CD14-positive monocyte (primary cell): ENCODE data around the gene FAM169A. TPM values are rescaled to one million over a fixed set of nuclear protein-coding genes. Genes with fewer than 3 reads are reported as not detected.
A peak's percentile ranks its signal among the peaks of the same experiment; 100 is the strongest.

Experiments used
- DNase-seq, 3 donors: peaks; one replicate each; pipeline ENCODE4 v3.0.0-alpha.2; 2011 to 2022
- H2AFZ ChIP-seq: 2 replicates; pipeline ENCODE4 v1.6.0; 2012; ENCODE audit warnings: mild to moderate bottlenecking, low read depth, low read length, inconsistent platforms; ENCODE audit not compliant: insufficient read depth, poor library complexity, severe bottlenecking
- H3K27ac ChIP-seq, 2 donors: 1 replicate in 1 of 2; 2 replicates in 1 of 2; pipeline ENCODE4 v1.5.1; 2012 to 2013; ENCODE audit warnings: low read length in 2 of 2, control low read depth in 1 of 2, inconsistent platforms in 1 of 2, low read depth in 1 of 2, mild to moderate bottlenecking in 1 of 2
- H3K27me3 ChIP-seq, 2 donors: one replicate each; pipeline versions ENCODE4 v1.6.0 to v1.6.1; 2011 to 2013; ENCODE audit warnings: low read length in 2 of 2; ENCODE audit not compliant: control insufficient read depth in 2 of 2, insufficient read depth in 2 of 2
- H3K36me3 ChIP-seq, 2 donors: replicated peaks in 1 of 2; 1 replicate in 1 of 2; 2 replicates in 1 of 2; pipeline versions ENCODE4 v1.5.1 to v1.6.1; 2012 to 2013; ENCODE audit warnings: low read length in 2 of 2, control low read depth in 1 of 2, inconsistent platforms in 1 of 2, mild to moderate bottlenecking in 1 of 2; ENCODE audit not compliant: insufficient read depth in 2 of 2, control insufficient read depth in 1 of 2
- H3K4me1 ChIP-seq, 2 donors: 1 replicate in 1 of 2; 2 replicates in 1 of 2; pipeline versions ENCODE4 v1.5.1 to v1.6.1; 2012 to 2013; ENCODE audit warnings: low read length in 2 of 2, control low read depth in 1 of 2, inconsistent platforms in 1 of 2, mild to moderate bottlenecking in 1 of 2, moderate library complexity in 1 of 2; ENCODE audit not compliant: insufficient read depth in 2 of 2, control insufficient read depth in 1 of 2
- H3K4me2 ChIP-seq: replicated peaks from 2 replicates; pipeline ENCODE3; 2012; ENCODE audit warnings: low read length, moderate library complexity, mild to moderate bottlenecking; ENCODE audit not compliant: poor library complexity, severe bottlenecking; ENCODE audit errors: extremely low read depth
- H3K4me3 ChIP-seq, 3 experiments: fragments of 200-600 bp in 1 of 3; sonication (generic) in 1 of 3; replicated peaks in 1 of 3; 1 replicate in 2 of 3; 2 replicates in 1 of 3; pipeline ENCODE4 v1.5.1; 2011 to 2013; ENCODE audit warnings: low read length in 3 of 3, mild to moderate bottlenecking in 3 of 3, control low read depth in 2 of 3, low read depth in 2 of 3, inconsistent platforms in 1 of 3, moderate library complexity in 1 of 3
- H3K79me2 ChIP-seq: 2 replicates; pipeline ENCODE4 v1.6.0; 2012; ENCODE audit warnings: mild to moderate bottlenecking, control low read depth, inconsistent platforms, low read length, moderate library complexity; ENCODE audit not compliant: insufficient read depth
- H3K9ac ChIP-seq: 2 replicates; pipeline ENCODE4 v1.6.0; 2017; ENCODE audit warnings: low read length, mild to moderate bottlenecking; ENCODE audit not compliant: insufficient read depth, poor library complexity, severe bottlenecking
- H3K9me3 ChIP-seq, 2 donors: replicated peaks in 1 of 2; 1 replicate in 1 of 2; 2 replicates in 1 of 2; pipeline versions ENCODE4 v1.5.1 to v1.6.1; 2012 to 2013; ENCODE audit warnings: low read length in 2 of 2, control low read depth in 1 of 2; ENCODE audit not compliant: control insufficient read depth in 1 of 2, insufficient read depth in 1 of 2
- H4K20me1 ChIP-seq: 2 replicates; pipeline ENCODE4 v1.6.0; 2012; ENCODE audit warnings: mild to moderate bottlenecking, low read length, control low read depth, moderate library complexity; ENCODE audit not compliant: insufficient read depth
- H3K27ac Mint-ChIP-seq, 7 donors: one replicate each; pipeline ENCODE4 v1.8.0; 2020; ENCODE audit warnings: mild to moderate bottlenecking in 7 of 7, mixed read lengths in 7 of 7, moderate library complexity in 6 of 7, inconsistent platforms in 2 of 7
- H3K27me3 Mint-ChIP-seq, 3 donors: one replicate each; pipeline ENCODE4 v1.8.0; 2021 to 2022; ENCODE audit warnings: low read depth in 3 of 3, mild to moderate bottlenecking in 3 of 3, mixed read lengths in 3 of 3, moderate library complexity in 3 of 3, inconsistent platforms in 1 of 3
- H3K36me3 Mint-ChIP-seq, 2 donors: one replicate each; pipeline ENCODE4 v1.8.0; 2020; ENCODE audit warnings: mixed read lengths in 2 of 2, inconsistent platforms in 1 of 2, mild to moderate bottlenecking in 1 of 2
- H3K4me1 Mint-ChIP-seq: one replicate; pipeline ENCODE4 v1.8.0; 2020; ENCODE audit warnings: mild to moderate bottlenecking, mixed read lengths
- H3K4me3 Mint-ChIP-seq, 2 donors: one replicate each; pipeline ENCODE4 v1.8.0; 2020; ENCODE audit warnings: mild to moderate bottlenecking in 2 of 2, mixed read lengths in 2 of 2, moderate library complexity in 1 of 2
- H3K9me3 Mint-ChIP-seq, 7 donors: one replicate each; pipeline ENCODE4 v1.8.0; 2020 to 2022; ENCODE audit warnings: mixed read lengths in 7 of 7, mild to moderate bottlenecking in 6 of 7, moderate library complexity in 6 of 7, inconsistent platforms in 2 of 7
- CTCF ChIP-seq: fragments of 200-600 bp; IDR thresholded peaks from one replicate; pipeline ENCODE4 v1.8.0; 2022; ENCODE audit warnings: antibody characterized with exemption, mild to moderate bottlenecking
- WGBS: methylation state at CpG from one replicate; pipeline ENCODE4 v1.1.5; 2013; ENCODE audit warnings: missing lambda C conversion rate; ENCODE audit not compliant: insufficient coverage; 5-methylcytosine and 5-hydroxymethylcytosine counted together
- intact Hi-C, 2 donors: fragments of 100-400 bp; cut with micrococcal nuclease; formaldehyde crosslinking; loops; one replicate each; pipeline versions ENCODE4 v1.15.0 to v1.15.1; 2023
- polyA plus RNA-seq, 3 donors: library from polyadenylated mRNA; depleted of rRNA in 1 of 3; unstranded in 2 of 3; stranded (reverse) in 1 of 3; fragments of 300-500 nt in 2 of 3; fragments of >200 nt in 1 of 3; fragmentation: Illumina TruSeq in 2 of 3; gene quantifications; 1 replicate in 2 of 3; 2 replicates in 1 of 3; pipeline ENCODE4 v1.2.3, GENCODE V29; 2012 to 2021

Gene FAM169A
- polyA plus RNA-seq, 3 donors = not detected

- intact Hi-C loops = loop anchor here in 1 of 2 donors (2.0 to 5.0 kb wide), 2 partner anchors 79 to 1202 kb away; partner anchors contain the start of genes ANKRA2, HEXB and UTP15
- peak overlapping the region; percentile 76 to 95 (median 87) for H3K4me3 ChIP-seq
- H3K4me3 Mint-ChIP-seq = peak overlapping the region; percentile 99 to 100
- H3K27ac Mint-ChIP-seq = peak overlapping the region; percentile 94 to 99 (median 97)
- H3K27me3 ChIP-seq = no peaks in the 10 kb centered on the region
- peaks cover 17 to 29% of the 10 kb centered on the region in 2 donors for H3K4me1 ChIP-seq
- no peaks in the 10 kb centered on the region for H3K27me3 Mint-ChIP-seq
- H3K27ac ChIP-seq = peak overlapping the region; percentile 69 to 84
- H2AFZ ChIP-seq = peak overlapping the region; percentile 94
- DNase-seq = peak; percentile 22 to 59 (median 51)
- peak overlapping the region; percentile 98 for H3K4me2 ChIP-seq
- H3K36me3 Mint-ChIP-seq = peaks cover 38 to 41% of the 10 kb centered on the region in 2 donors
- TF ChIP-seq CTCF = peak; percentile 53
- H3K9me3 Mint-ChIP-seq = peaks cover 0 to under 1% (median 0%) of the 10 kb centered on the region in 7 donors
- H3K79me2 ChIP-seq = peaks cover 49% of the 10 kb centered on the region
- H3K36me3 ChIP-seq = peaks cover 37 to 57% of the 10 kb centered on the region in 2 donors
- peak overlapping the region; percentile 77 for H3K9ac ChIP-seq
- no peaks in the 10 kb centered on the region for H3K9me3 ChIP-seq
- H4K20me1 ChIP-seq = peaks cover 5% of the 10 kb centered on the region
- WGBS = 0% methylated on average over 10 of the region's 10 CpGs
- peaks cover 19% of the 10 kb centered on the region for H3K4me1 Mint-ChIP-seq
Measured at GRCh38 chr5:74766418-74766848, 99.8 kb downstream of the FAM169A start.

GRCh38 chr5:74765929-74766328 lies 100.3 kb downstream of the FAM169A start:
- H3K4me1 Mint-ChIP-seq = peaks cover 19% of the 10 kb centered on the region
- no peaks in the 10 kb centered on the region for H3K9me3 ChIP-seq
- no peak for TF ChIP-seq CTCF
- H3K4me1 ChIP-seq = peaks cover 17 to 29% of the 10 kb centered on the region in 2 donors
- peaks cover 36 to 57% of the 10 kb centered on the region in 2 donors for H3K36me3 ChIP-seq
- no peaks in the 10 kb centered on the region for H3K9me3 Mint-ChIP-seq
- no peak for DNase-seq
- peaks cover 35 to 41% of the 10 kb centered on the region in 2 donors for H3K36me3 Mint-ChIP-seq
- H3K27me3 Mint-ChIP-seq = no peaks in the 10 kb centered on the region
- no peaks in the 10 kb centered on the region for H3K27me3 ChIP-seq
- WGBS = 75% methylated on average over 24 of the region's 27 CpGs
- peak overlapping the region; percentile 77 for H3K9ac ChIP-seq
- peak overlapping the region; percentile 94 for H2AFZ ChIP-seq
- peaks cover 49% of the 10 kb centered on the region for H3K79me2 ChIP-seq
- intact Hi-C loops = loop anchor here in 1 of 2 donors (2.0 to 5.0 kb wide), 2 partner anchors 79 to 1201 kb away; partner anchors contain the start of genes ANKRA2, HEXB and UTP15
- H4K20me1 ChIP-seq = peaks cover 5% of the 10 kb centered on the region
- peak overlapping the region; percentile 76 to 95 (median 87) for H3K4me3 ChIP-seq
- H3K4me2 ChIP-seq = peak overlapping the region; percentile 98
- peak overlapping the region in 6 of 7 donors; percentile 37 to 99 (median 96) for H3K27ac Mint-ChIP-seq
- peak overlapping the region; percentile 99 to 100 for H3K4me3 Mint-ChIP-seq
- peak overlapping the region; percentile 44 to 84 for H3K27ac ChIP-seq
